MCF 10A (cell line): ENCODE data around the gene HHATL. TPM values are rescaled to one million over a fixed set of nuclear protein-coding genes. Genes with fewer than 3 reads are reported as not detected.

Experiments used
- BruUV-seq: library from RNA; stranded (reverse); fragments of 400-500 nt; replicated peaks from 2 replicates; lab custom pipeline; 2021; lab: Mats Ljungman, UMichigan
- CTCF ChIA-PET: fragments of 300-600 bp; sonication (Branson Sonifier 250); formaldehyde crosslinking; extraction: SDS; loops from one replicate; lab custom pipeline; 2021; ENCODE audit warnings: antibody characterized with exemption, inconsistent platforms; lab: Yijun Ruan, JAX
- POLR2A ChIA-PET: fragments of 300-600, 350-650 bp; sonication (Branson Sonifier 250); formaldehyde crosslinking; extraction: SDS; loops from one replicate; lab custom pipeline; 2020; ENCODE audit warnings: antibody characterized with exemption, inconsistent platforms; lab: Yijun Ruan, JAX
- DNase-seq: peaks from one replicate; pipeline ENCODE4 v3.0.0-alpha.2; 2018; ENCODE audit not compliant: unreplicated experiment
- H3K27ac Mint-ChIP-seq: one replicate; pipeline ENCODE4 v1.8.0; 2022; ENCODE audit warnings: mild to moderate bottlenecking, low read depth, mixed read lengths; ENCODE audit not compliant: unreplicated experiment
- H3K27me3 Mint-ChIP-seq: one replicate; pipeline ENCODE4 v1.8.0; 2022; ENCODE audit warnings: mixed read lengths; ENCODE audit not compliant: insufficient read depth, unreplicated experiment
- H3K36me3 Mint-ChIP-seq: one replicate; pipeline ENCODE4 v1.8.0; 2022; ENCODE audit warnings: mild to moderate bottlenecking, moderate library complexity, mixed read lengths; ENCODE audit not compliant: insufficient read depth, unreplicated experiment
- H3K4me1 Mint-ChIP-seq: one replicate; pipeline ENCODE4 v1.8.0; 2022; ENCODE audit warnings: mixed read lengths; ENCODE audit not compliant: insufficient read depth, unreplicated experiment
- H3K4me3 Mint-ChIP-seq: one replicate; pipeline ENCODE4 v1.8.0; 2022; ENCODE audit warnings: mild to moderate bottlenecking, moderate library complexity, mixed read lengths; ENCODE audit not compliant: unreplicated experiment
- H3K9me3 Mint-ChIP-seq: one replicate; pipeline ENCODE4 v1.8.0; 2022; ENCODE audit warnings: mixed read lengths; ENCODE audit not compliant: unreplicated experiment
- intact Hi-C: fragments of 100-400 bp; cut with micrococcal nuclease; formaldehyde crosslinking; loops from 2 replicates; pipeline ENCODE4 v1.14.1; 2022
- total RNA-seq: library from RNA; stranded (reverse); gene quantifications from 2 replicates; pipeline ENCODE4 v1.2.3, GENCODE V29; 2022
- TF ChIP-seq, protein P1 (sequence below): fragments of 200-600 bp; IDR thresholded peaks from one replicate; pipeline ENCODE4 v1.8.0; 2022; ENCODE audit warnings: antibody characterized with exemption, mild to moderate bottlenecking; ENCODE audit not compliant: unreplicated experiment

HHATL gene
- total RNA-seq, 1 experiment from 2014 or later, result not detected

DNA sequence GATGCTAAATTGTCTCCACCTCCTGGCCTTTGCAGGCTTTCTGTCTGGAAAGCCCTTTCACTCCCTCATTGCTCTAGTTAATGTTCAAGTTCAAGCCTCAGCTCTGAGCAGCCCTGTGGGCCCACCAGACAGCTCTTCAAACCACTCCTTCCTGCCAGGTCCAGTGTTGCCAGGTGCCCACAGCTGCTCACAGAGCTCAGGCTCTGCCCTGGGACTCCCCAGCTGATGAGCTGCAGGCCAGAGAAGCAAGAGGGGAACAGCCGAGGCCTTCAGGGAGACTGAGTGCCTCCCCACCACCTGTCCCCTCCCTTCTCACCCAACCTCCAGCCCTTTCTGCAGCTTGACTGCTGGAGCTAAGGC is 50.4 kb downstream of the HHATL start:
- no peak for DNase-seq
- intact Hi-C loops, result loop anchor here (1.0 to 5.0 kb wide), 2 partner anchors 50 to 92 kb away; partner anchors contain the start of gene NKTR

DNA sequence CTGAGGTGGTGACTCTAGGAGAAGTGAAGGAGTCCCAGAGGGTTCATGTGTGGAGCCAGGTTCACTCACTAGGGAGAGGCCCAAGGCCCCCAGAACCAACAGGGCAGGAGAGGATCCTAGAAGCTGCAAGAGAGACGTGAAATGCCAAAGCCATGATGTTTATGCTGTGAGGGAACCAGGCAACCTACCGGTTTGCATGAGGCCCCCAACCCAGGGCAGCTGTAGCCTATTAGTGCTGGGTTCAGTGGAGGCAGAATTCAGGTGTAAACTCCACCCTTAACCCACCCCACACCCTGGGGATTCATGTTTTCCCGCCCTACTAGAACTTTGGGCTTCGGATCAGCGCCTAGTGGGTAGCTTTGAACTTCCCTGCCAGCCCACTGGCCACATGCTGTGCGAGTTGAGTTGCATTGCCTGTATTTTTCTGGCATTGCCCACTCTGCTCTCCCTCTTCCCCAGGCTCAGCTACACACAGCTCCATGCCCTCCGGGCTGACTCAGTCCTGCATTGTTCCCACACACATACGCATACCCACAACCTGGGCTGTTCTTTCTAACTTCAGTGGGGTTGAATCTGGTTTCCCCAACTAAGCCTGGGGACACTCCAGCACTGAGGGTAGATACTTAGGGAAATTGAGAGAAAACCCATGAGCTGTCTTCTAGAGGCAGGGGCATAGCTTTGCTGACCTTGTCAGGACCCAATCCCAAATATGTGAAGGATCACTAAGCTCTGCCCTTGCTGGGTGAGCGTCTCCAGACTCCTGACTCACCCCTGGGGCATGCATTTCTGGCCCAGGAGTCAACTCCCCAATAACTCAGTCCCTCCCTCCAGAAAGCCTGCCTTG is 51.1 kb downstream of the HHATL start:
- DNase-seq, result peak; percentile 70
- ChIA-PET POLR2A (interaction anchor here (0.6 to 3.9 kb wide), 11 partner anchors 9 to 152 kb away, joined by 3 to 25 read pairs (median 4); partner anchors contain the start of genes KLHL40, NKTR and SEC22C), CTCF (interaction anchor here (0.6 to 3.5 kb wide), 11 partner anchors 9 to 106 kb away, joined by 3 to 27 read pairs (median 3); partner anchors contain the start of gene SEC22C)
- Mint-ChIP-seq H3K4me1 (peaks cover 40% of the 10 kb centered on the region), H3K4me3 (peak overlapping the region; percentile 90), H3K9me3 (no peaks in the 10 kb centered on the region), H3K27me3 (no peaks in the 10 kb centered on the region), H3K36me3 (peaks cover 21% of the 10 kb centered on the region), H3K27ac (peak overlapping the region; percentile 89)
- TF ChIP-seq, protein P1, sequence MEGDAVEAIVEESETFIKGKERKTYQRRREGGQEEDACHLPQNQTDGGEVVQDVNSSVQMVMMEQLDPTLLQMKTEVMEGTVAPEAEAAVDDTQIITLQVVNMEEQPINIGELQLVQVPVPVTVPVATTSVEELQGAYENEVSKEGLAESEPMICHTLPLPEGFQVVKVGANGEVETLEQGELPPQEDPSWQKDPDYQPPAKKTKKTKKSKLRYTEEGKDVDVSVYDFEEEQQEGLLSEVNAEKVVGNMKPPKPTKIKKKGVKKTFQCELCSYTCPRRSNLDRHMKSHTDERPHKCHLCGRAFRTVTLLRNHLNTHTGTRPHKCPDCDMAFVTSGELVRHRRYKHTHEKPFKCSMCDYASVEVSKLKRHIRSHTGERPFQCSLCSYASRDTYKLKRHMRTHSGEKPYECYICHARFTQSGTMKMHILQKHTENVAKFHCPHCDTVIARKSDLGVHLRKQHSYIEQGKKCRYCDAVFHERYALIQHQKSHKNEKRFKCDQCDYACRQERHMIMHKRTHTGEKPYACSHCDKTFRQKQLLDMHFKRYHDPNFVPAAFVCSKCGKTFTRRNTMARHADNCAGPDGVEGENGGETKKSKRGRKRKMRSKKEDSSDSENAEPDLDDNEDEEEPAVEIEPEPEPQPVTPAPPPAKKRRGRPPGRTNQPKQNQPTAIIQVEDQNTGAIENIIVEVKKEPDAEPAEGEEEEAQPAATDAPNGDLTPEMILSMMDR, result no peak
- intact Hi-C loops, result loop anchor here (1.0 to 5.0 kb wide), 2 partner anchors 49 to 93 kb away; partner anchors contain the start of gene NKTR
- no TSS peak for BruUV-seq

More for the DNA sequence above, 50.4 kb downstream of the HHATL start:
- peak overlapping the region; percentile 89 for H3K27ac Mint-ChIP-seq
- BruUV-seq, result no TSS peak
- peak overlapping the region; percentile 90 for H3K4me3 Mint-ChIP-seq
- H3K9me3 Mint-ChIP-seq, result no peaks in the 10 kb centered on the region
- ChIA-PET POLR2A (interaction anchor here (0.6 to 3.9 kb wide), 12 partner anchors 10 to 151 kb away, joined by 3 to 25 read pairs (median 4); partner anchors contain the start of genes KLHL40, NKTR and SEC22C), CTCF (interaction anchor here (0.6 to 3.5 kb wide), 13 partner anchors 8 to 229 kb away, joined by 3 to 27 read pairs (median 5); partner anchors contain the start of genes NKTR and SEC22C)
- H3K27me3 Mint-ChIP-seq, result no peaks in the 10 kb centered on the region
- TF ChIP-seq, protein P1, result no peak
- H3K4me1 Mint-ChIP-seq, result peaks cover 41% of the 10 kb centered on the region
- peaks cover 28% of the 10 kb centered on the region for H3K36me3 Mint-ChIP-seq

DNA sequence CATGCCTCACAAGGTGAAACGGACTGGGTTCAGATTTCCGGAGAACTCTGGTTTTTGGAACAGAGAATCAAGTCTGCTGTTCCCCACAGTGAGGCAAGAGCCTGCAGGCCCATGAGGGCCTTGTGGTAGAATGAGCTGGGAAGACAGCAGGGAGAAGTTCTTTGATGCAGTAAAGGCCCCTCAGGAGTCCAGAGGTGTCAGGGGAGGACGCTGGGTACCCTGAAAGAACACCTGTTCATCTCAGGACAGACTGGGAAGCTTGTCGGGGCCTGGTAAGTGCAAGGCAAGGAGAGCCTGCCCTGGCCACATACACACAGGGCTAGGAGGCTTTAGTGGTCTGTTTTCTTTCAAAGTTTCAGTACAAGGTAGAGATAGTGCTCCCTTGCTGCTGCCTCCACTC is 52.8 kb downstream of the HHATL start:
- no peak overlapping the region for H3K4me3 Mint-ChIP-seq
- POLR2A ChIA-PET, result interaction anchor here (0.7 to 1.4 kb wide), 2 partner anchors 58 to 68 kb away, joined by 3 read pairs; partner anchors contain the start of gene SEC22C
- no peaks in the 10 kb centered on the region for H3K9me3 Mint-ChIP-seq
- TF ChIP-seq, protein P1, result no peak
- H3K4me1 Mint-ChIP-seq, result peaks cover 32% of the 10 kb centered on the region
- H3K36me3 Mint-ChIP-seq, result peaks cover 16% of the 10 kb centered on the region
- no peak overlapping the region for H3K27ac Mint-ChIP-seq
- CTCF ChIA-PET, result interaction anchor here (1.3 kb wide), 1 partner anchor 67 kb away, joined by 3 read pairs; no protein-coding TSS in a partner anchor
- no TSS peak for BruUV-seq
- intact Hi-C loops, result loop anchor here (5.0 kb wide), 1 partner anchor 47 kb away; the partner anchor contains the start of gene NKTR
- DNase-seq, result no peak
- H3K27me3 Mint-ChIP-seq, result no peaks in the 10 kb centered on the region

DNA sequence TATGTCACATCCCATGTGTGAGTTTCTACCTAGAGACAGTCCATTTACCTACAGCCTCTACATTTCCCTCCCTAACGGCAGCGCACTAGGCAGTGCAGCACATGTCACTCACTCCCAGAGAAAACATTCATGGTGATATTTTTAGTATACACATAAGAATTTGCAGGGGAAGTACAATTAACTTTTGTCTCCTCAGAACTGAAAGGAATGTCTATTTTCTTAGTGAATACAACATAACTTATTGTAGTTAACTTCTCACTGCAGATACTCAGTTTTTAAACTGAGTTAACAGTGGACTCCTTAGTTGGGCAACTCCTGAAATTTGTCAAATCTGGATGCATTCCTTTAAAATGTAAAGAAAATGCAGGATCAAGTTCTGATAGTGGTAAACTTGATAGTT is 53.6 kb downstream of the HHATL start:
- peaks cover 16% of the 10 kb centered on the region for H3K36me3 Mint-ChIP-seq
- CTCF ChIA-PET, result interaction anchor here (0.6 to 1.7 kb wide), 3 partner anchors 109 to 191 kb away, joined by 3 read pairs; no protein-coding TSS in a partner anchor

More for the DNA sequence above, 53.6 kb downstream of the HHATL start:
- TF ChIP-seq, protein P1, result no peak
- peaks cover 32% of the 10 kb centered on the region for H3K4me1 Mint-ChIP-seq
- no peak overlapping the region for H3K4me3 Mint-ChIP-seq
- intact Hi-C loops, result no loop called here
- no peak for DNase-seq
- no peaks in the 10 kb centered on the region for H3K27me3 Mint-ChIP-seq
- POLR2A ChIA-PET, result interaction anchor here (1.0 kb wide), 1 partner anchor 15 kb away, joined by 4 read pairs; no protein-coding TSS in a partner anchor
- H3K27ac Mint-ChIP-seq, result no peak overlapping the region
- no peaks in the 10 kb centered on the region for H3K9me3 Mint-ChIP-seq
- no TSS peak for BruUV-seq
